Gastrocnemius medialis (tissue), 4 donors: Measurements from ENCODE around the gene GPR45.

Source experiments
- CTCF ChIP-seq, 5 experiments: fragments of 450-650 bp in 3 of 5; fragments of 200-600 bp in 2 of 5; sonication (generic) in 2 of 5; IDR thresholded peaks in 4 of 5; conservative IDR thresholded peaks in 1 of 5; 1 replicate in 4 of 5; 2 replicates in 1 of 5; pipeline ENCODE4 v1.5.1; 2016 to 2019; ENCODE audit warnings: antibody characterized with exemption in 5 of 5, mild to moderate bottlenecking in 3 of 5, moderate library complexity in 3 of 5
- POLR2A ChIP-seq, 2 donors: fragments of 450-650 bp; IDR thresholded peaks; one replicate each; pipeline ENCODE4 v1.6.1; 2017; ENCODE audit warnings: antibody characterized with exemption in 2 of 2, mild to moderate bottlenecking in 2 of 2, moderate library complexity in 2 of 2

GRCh38 chr2:105278654-105279053 is 37.1 kb downstream of the GPR45 start:
- TF ChIP-seq POLR2A (IDR thresholded peaks at IDR 0.05) (no peak), CTCF (IDR thresholded peaks at IDR 0.05 in 4 of 5, conservative IDR thresholded peaks at IDR 0.05 in 1 of 5) (no peak)
